Measurements from ENCODE around the gene MEA1.

MEA1 gene

GRCh38 chr6:42993445-42993844 lies 20.3 kb downstream of the MEA1 start:
- H3K4me3 ChIP-seq (ENCODE audit: low read length) = no peak overlapping the region
- DNase-seq (ENCODE audit: low read depth) = no peak
- TF ChIP-seq CTCF (IDR thresholded peaks at IDR 0.05; ENCODE audit: insufficient read depth, low read depth, low read length, missing control alignments) = no peak

- TF ChIP-seq CTCF (IDR thresholded peaks at IDR 0.05; ENCODE audit: insufficient read depth, low read depth, low read length, missing control alignments) = no peak
- no peak overlapping the region for H3K4me3 ChIP-seq (ENCODE audit: low read length)
- DNase-seq (ENCODE audit: low read depth) = no peak
These were observed 23.8 kb downstream of the MEA1 start for GRCh38 chr6:42989923-42990322.

GRCh38 chr6:42988486-42989020 lies 25.2 kb downstream of the MEA1 start:
- no peak overlapping the region for H3K4me3 ChIP-seq (ENCODE audit: low read length)
- peak; percentile 59 for DNase-seq (ENCODE audit: low read depth)
- no peak for TF ChIP-seq CTCF (IDR thresholded peaks at IDR 0.05; ENCODE audit: insufficient read depth, low read depth, low read length, missing control alignments)

- DNase-seq (ENCODE audit: low read depth) = no peak
- H3K4me3 ChIP-seq (ENCODE audit: low read length) = no peak overlapping the region
- no peak for TF ChIP-seq CTCF (IDR thresholded peaks at IDR 0.05; ENCODE audit: insufficient read depth, low read depth, low read length, missing control alignments)
These were observed 26.0 kb downstream of the MEA1 start for GRCh38 chr6:42987533-42988451.

- DNase-seq (ENCODE audit: low read depth) = no peak
- no peak for TF ChIP-seq CTCF (IDR thresholded peaks at IDR 0.05; ENCODE audit: insufficient read depth, low read depth, low read length, missing control alignments)
These were observed 28.7 kb downstream of the MEA1 start for GRCh38 chr6:42984924-42985475.

GRCh38 chr6:42984001-42984923 lies 29.5 kb downstream of the MEA1 start, which contains the start of gene PPP2R5D:
TSS of gene PPP2R5D (plus strand) at chr6:42984570. CDS start at chr6:42984678, 108 bp downstream.
- no peak for TF ChIP-seq CTCF (IDR thresholded peaks at IDR 0.05; ENCODE audit: insufficient read depth, low read depth, low read length, missing control alignments)

More at GRCh38 chr6:42984924-42985475, 28.7 kb downstream of the MEA1 start:
- peak overlapping the region; percentile 66 for H3K4me3 ChIP-seq (ENCODE audit: low read length)

More at GRCh38 chr6:42984001-42984923, 29.5 kb downstream of the MEA1 start, which contains the start of gene PPP2R5D:
- DNase-seq (ENCODE audit: low read depth) = peak; percentile 99
- peak within 1 kb of the TSS; percentile 66 for H3K4me3 ChIP-seq (ENCODE audit: low read length)
